Measurements from ENCODE around the gene RAD23B.

RAD23B gene

GRCh38 chr9:107348836-107349235 is 65.8 kb downstream of the RAD23B start:
- Histone ChIP-seq H3K9me3 (ENCODE audit: control insufficient read depth, low read length) (peaks cover 8% of the 10 kb centered on the region), H3K9ac (ENCODE audit: low read length) (no peak overlapping the region), H3K27me3 (ENCODE audit: control insufficient read depth in 1 of 2, insufficient read depth in 1 of 2, low read length in 2 of 2) (peaks cover 9 to 11% of the 10 kb centered on the region in 2 experiments), H3K79me1 (replicated peaks; ENCODE audit: low read length, poor library complexity, severe bottlenecking) (no peaks in the 10 kb centered on the region), H2BK5ac (ENCODE audit: low read depth, low read length, poor library complexity, severe bottlenecking) (no peak overlapping the region), H2AK5ac (ENCODE audit: low read length, severe bottlenecking) (no peak overlapping the region), H3K23ac (ENCODE audit: low read length in 2 of 2) (no peak overlapping the region), H3K18ac (ENCODE audit: low read depth in 1 of 2, low read length in 2 of 2) (no peak overlapping the region), H2BK15ac (ENCODE audit: low read depth, poor library complexity, severe bottlenecking) (no peak overlapping the region), H3K4me2 (ENCODE audit: low read length, poor library complexity, severe bottlenecking) (no peak overlapping the region), H2BK12ac (ENCODE audit: low read length in 2 of 2) (no peak overlapping the region), H3K4me1 (ENCODE audit: control insufficient read depth, insufficient read depth, low read depth, low read length) (no peaks in the 10 kb centered on the region), H3K14ac (ENCODE audit: low read length in 2 of 2) (no peak overlapping the region), H4K91ac (ENCODE audit: low read length) (no peak overlapping the region), H3K27ac (ENCODE audit: low read length, poor library complexity, severe bottlenecking) (no peak overlapping the region), H2AFZ (ENCODE audit: low read depth, low read length) (no peak overlapping the region), H3K4ac (ENCODE audit: low read depth in 1 of 2, low read length in 2 of 2) (no peak overlapping the region), H4K8ac (ENCODE audit: low read length) (no peak overlapping the region), H3K4me3 (ENCODE audit: insufficient read depth in 1 of 2, low read depth in 1 of 2, low read length in 2 of 2) (no peak overlapping the region), H3K36me3 (ENCODE audit: control insufficient read depth in 1 of 2, insufficient read depth in 2 of 2, low read depth in 1 of 2, low read length in 2 of 2) (no peaks in the 10 kb centered on the region), H2BK120ac (ENCODE audit: low read depth, low read length) (no peak overlapping the region)
- no peak for DNase-seq
- 67% methylated on average over 4 of the region's 4 CpGs for WGBS

GRCh38 chr9:107350443-107350842 is 67.4 kb downstream of the RAD23B start:
- Histone ChIP-seq H4K91ac (ENCODE audit: low read length) (no peak overlapping the region), H3K27me3 (ENCODE audit: control insufficient read depth in 1 of 2, insufficient read depth in 1 of 2, low read length in 2 of 2) (peaks cover 9 to 11% of the 10 kb centered on the region in 2 experiments), H3K4me3 (ENCODE audit: insufficient read depth in 1 of 2, low read depth in 1 of 2, low read length in 2 of 2) (no peak overlapping the region), H3K4ac (ENCODE audit: low read depth in 1 of 2, low read length in 2 of 2) (no peak overlapping the region), H3K9ac (ENCODE audit: low read length) (no peak overlapping the region), H3K23ac (ENCODE audit: low read length in 2 of 2) (no peak overlapping the region), H3K27ac (ENCODE audit: low read length, poor library complexity, severe bottlenecking) (no peak overlapping the region), H3K4me2 (ENCODE audit: low read length, poor library complexity, severe bottlenecking) (no peak overlapping the region), H3K36me3 (ENCODE audit: control insufficient read depth in 1 of 2, insufficient read depth in 2 of 2, low read depth in 1 of 2, low read length in 2 of 2) (no peaks in the 10 kb centered on the region), H2BK15ac (ENCODE audit: low read depth, poor library complexity, severe bottlenecking) (no peak overlapping the region), H3K4me1 (ENCODE audit: control insufficient read depth, insufficient read depth, low read depth, low read length) (no peaks in the 10 kb centered on the region), H3K18ac (ENCODE audit: low read depth in 1 of 2, low read length in 2 of 2) (no peak overlapping the region), H2BK120ac (ENCODE audit: low read depth, low read length) (no peak overlapping the region), H2BK5ac (ENCODE audit: low read depth, low read length, poor library complexity, severe bottlenecking) (no peak overlapping the region), H3K14ac (ENCODE audit: low read length in 2 of 2) (no peak overlapping the region), H2AK5ac (ENCODE audit: low read length, severe bottlenecking) (no peak overlapping the region), H2AFZ (ENCODE audit: low read depth, low read length) (no peak overlapping the region), H2BK12ac (ENCODE audit: low read length in 2 of 2) (no peak overlapping the region), H3K9me3 (ENCODE audit: control insufficient read depth, low read length) (peaks cover 11% of the 10 kb centered on the region), H4K8ac (ENCODE audit: low read length) (no peak overlapping the region), H3K79me1 (replicated peaks; ENCODE audit: low read length, poor library complexity, severe bottlenecking) (no peaks in the 10 kb centered on the region)
- DNase-seq: no peak

- no peak for DNase-seq
- Histone ChIP-seq H3K4me2 (ENCODE audit: low read length, poor library complexity, severe bottlenecking) (no peak overlapping the region), H3K4ac (ENCODE audit: low read depth in 1 of 2, low read length in 2 of 2) (no peak overlapping the region), H3K36me3 (ENCODE audit: control insufficient read depth in 1 of 2, insufficient read depth in 2 of 2, low read depth in 1 of 2, low read length in 2 of 2) (no peaks in the 10 kb centered on the region), H2BK5ac (ENCODE audit: low read depth, low read length, poor library complexity, severe bottlenecking) (no peak overlapping the region), H3K18ac (ENCODE audit: low read depth in 1 of 2, low read length in 2 of 2) (no peak overlapping the region), H3K27ac (ENCODE audit: low read length, poor library complexity, severe bottlenecking) (no peak overlapping the region), H3K79me1 (replicated peaks; ENCODE audit: low read length, poor library complexity, severe bottlenecking) (no peaks in the 10 kb centered on the region), H2BK120ac (ENCODE audit: low read depth, low read length) (no peak overlapping the region), H2BK12ac (ENCODE audit: low read length in 2 of 2) (no peak overlapping the region), H3K4me3 (ENCODE audit: insufficient read depth in 1 of 2, low read depth in 1 of 2, low read length in 2 of 2) (no peak overlapping the region), H4K91ac (ENCODE audit: low read length) (no peak overlapping the region), H3K23ac (ENCODE audit: low read length in 2 of 2) (no peak overlapping the region), H3K4me1 (ENCODE audit: control insufficient read depth, insufficient read depth, low read depth, low read length) (no peaks in the 10 kb centered on the region), H3K9me3 (ENCODE audit: control insufficient read depth, low read length) (peaks cover 11% of the 10 kb centered on the region), H3K27me3 (ENCODE audit: control insufficient read depth in 1 of 2, insufficient read depth in 1 of 2, low read length in 2 of 2) (peaks cover 9 to 11% of the 10 kb centered on the region in 2 experiments), H4K8ac (ENCODE audit: low read length) (no peak overlapping the region), H2BK15ac (ENCODE audit: low read depth, poor library complexity, severe bottlenecking) (no peak overlapping the region), H2AFZ (ENCODE audit: low read depth, low read length) (no peak overlapping the region), H3K9ac (ENCODE audit: low read length) (no peak overlapping the region), H2AK5ac (ENCODE audit: low read length, severe bottlenecking) (no peak overlapping the region), H3K14ac (ENCODE audit: low read length in 2 of 2) (no peak overlapping the region)
- WGBS: 91% methylated on average over 6 of the region's 6 CpGs
These were observed 68.4 kb downstream of the RAD23B start for GRCh38 chr9:107351382-107352045.

GRCh38 chr9:107355394-107355793 is 72.3 kb downstream of the RAD23B start:
- peaks cover 11% of the 10 kb centered on the region for H3K9me3 ChIP-seq (ENCODE audit: control insufficient read depth, low read length)
- no peak overlapping the region for H3K14ac ChIP-seq (ENCODE audit: low read length in 2 of 2)
- no peak overlapping the region for H3K4me2 ChIP-seq (ENCODE audit: low read length, poor library complexity, severe bottlenecking)
- H2BK12ac ChIP-seq (ENCODE audit: low read length in 2 of 2): no peak overlapping the region
- no peak overlapping the region for H3K27ac ChIP-seq (ENCODE audit: low read length, poor library complexity, severe bottlenecking)
- no peak overlapping the region for H2AFZ ChIP-seq (ENCODE audit: low read depth, low read length)
- no peak overlapping the region for H3K23ac ChIP-seq (ENCODE audit: low read length in 2 of 2)
- H4K8ac ChIP-seq (ENCODE audit: low read length): no peak overlapping the region
- H3K79me1 ChIP-seq (replicated peaks; ENCODE audit: low read length, poor library complexity, severe bottlenecking): no peaks in the 10 kb centered on the region
- no peak for DNase-seq
- H3K27me3 ChIP-seq (ENCODE audit: control insufficient read depth in 1 of 2, insufficient read depth in 1 of 2, low read length in 2 of 2): peaks cover 7% of the 10 kb centered on the region in 2 experiments
- no peak overlapping the region for H2BK5ac ChIP-seq (ENCODE audit: low read depth, low read length, poor library complexity, severe bottlenecking)
- 85% methylated on average over 1 of the region's 3 CpGs for WGBS
- H2BK15ac ChIP-seq (ENCODE audit: low read depth, poor library complexity, severe bottlenecking): no peak overlapping the region
- no peaks in the 10 kb centered on the region for H3K4me1 ChIP-seq (ENCODE audit: control insufficient read depth, insufficient read depth, low read depth, low read length)
- H4K91ac ChIP-seq (ENCODE audit: low read length): no peak overlapping the region
- no peak overlapping the region for H3K9ac ChIP-seq (ENCODE audit: low read length)
- no peak overlapping the region for H2AK5ac ChIP-seq (ENCODE audit: low read length, severe bottlenecking)
- no peak overlapping the region for H3K4ac ChIP-seq (ENCODE audit: low read depth in 1 of 2, low read length in 2 of 2)
- H3K36me3 ChIP-seq (ENCODE audit: control insufficient read depth in 1 of 2, insufficient read depth in 2 of 2, low read depth in 1 of 2, low read length in 2 of 2): no peaks in the 10 kb centered on the region
- H3K4me3 ChIP-seq (ENCODE audit: insufficient read depth in 1 of 2, low read depth in 1 of 2, low read length in 2 of 2): no peak overlapping the region
- H3K18ac ChIP-seq (ENCODE audit: low read depth in 1 of 2, low read length in 2 of 2): no peak overlapping the region
- no peak overlapping the region for H2BK120ac ChIP-seq (ENCODE audit: low read depth, low read length)
